H9 (cell line): Measurements from ENCODE around the gene ELP6. TPM values are rescaled to one million over a fixed set of nuclear protein-coding genes. Genes with fewer than 3 reads are reported as not detected.

Experiments
- DNase-seq: peaks from one replicate; pipeline ENCODE4 v3.0.0-alpha.2; 2017
- H2AFZ ChIP-seq: one replicate; pipeline ENCODE4 v1.6.1; 2013; ENCODE audit warnings: mild to moderate bottlenecking, low read length, control low read depth, moderate library complexity
- H2AK5ac ChIP-seq: 2 replicates; pipeline ENCODE4 v1.6.1; 2013; ENCODE audit warnings: low read length, control low read depth, mixed read lengths; ENCODE audit not compliant: insufficient read length
- H2BK120ac ChIP-seq: one replicate; pipeline ENCODE4 v1.6.1; 2013; ENCODE audit warnings: low read depth, mild to moderate bottlenecking, low read length, control low read depth, inconsistent platforms; ENCODE audit not compliant: poor library complexity, severe bottlenecking
- H2BK12ac ChIP-seq: 2 replicates; pipeline ENCODE4 v1.6.1; 2013; ENCODE audit warnings: low read length, control low read depth, mixed read lengths, low read depth; ENCODE audit not compliant: insufficient read length
- H2BK15ac ChIP-seq: 2 replicates; pipeline ENCODE4 v1.6.1; 2013; ENCODE audit warnings: low read depth, low read length, control low read depth
- H2BK20ac ChIP-seq: one replicate; pipeline ENCODE4 v1.6.1; 2013; ENCODE audit warnings: low read depth, mild to moderate bottlenecking, low read length, control low read depth, inconsistent platforms; ENCODE audit not compliant: poor library complexity, severe bottlenecking
- H2BK5ac ChIP-seq: 2 replicates; pipeline ENCODE4 v1.6.1; 2013; ENCODE audit warnings: low read length, control low read depth, mixed read lengths; ENCODE audit not compliant: insufficient read length
- H3K14ac ChIP-seq: 2 replicates; pipeline ENCODE4 v1.6.1; 2013; ENCODE audit warnings: low read length, control low read depth; ENCODE audit not compliant: insufficient read depth
- H3K18ac ChIP-seq: 2 replicates; pipeline ENCODE4 v1.6.1; 2013; ENCODE audit warnings: low read depth, mild to moderate bottlenecking, mixed read lengths, low read length, control low read depth; ENCODE audit not compliant: insufficient read length
- H3K23ac ChIP-seq: 2 replicates; pipeline ENCODE4 v1.6.1; 2013; ENCODE audit warnings: low read length, control low read depth, mixed read lengths, low read depth; ENCODE audit not compliant: insufficient read length
- H3K23me2 ChIP-seq: 2 replicates; pipeline ENCODE4 v1.6.1; 2013; ENCODE audit warnings: low read depth, mild to moderate bottlenecking, mixed read lengths, low read length, control low read depth; ENCODE audit not compliant: insufficient read length, poor library complexity, severe bottlenecking
- H3K27ac ChIP-seq: 2 replicates; pipeline ENCODE4 v1.5.1; 2013; ENCODE audit warnings: low read length, control low read depth, mixed read lengths, low read depth; ENCODE audit not compliant: insufficient read length
- H3K27me3 ChIP-seq: 2 replicates; pipeline ENCODE4 v1.6.1; 2013; ENCODE audit warnings: low read length, control low read depth, inconsistent platforms; ENCODE audit not compliant: insufficient read depth
- H3K4ac ChIP-seq: 2 replicates; pipeline ENCODE4 v1.6.1; 2013; ENCODE audit warnings: low read depth, mild to moderate bottlenecking, control low read depth, inconsistent platforms, low read length, moderate library complexity
- H3K4me1 ChIP-seq: 2 replicates; pipeline ENCODE4 v1.6.1; 2013; ENCODE audit warnings: low read length, control low read depth, inconsistent platforms; ENCODE audit not compliant: insufficient read depth
- H3K4me2 ChIP-seq: 2 replicates; pipeline ENCODE4 v1.6.1; 2013; ENCODE audit warnings: low read length, control low read depth, mixed read lengths; ENCODE audit not compliant: insufficient read length, insufficient read depth
- H3K56ac ChIP-seq: 2 replicates; pipeline ENCODE4 v1.6.1; 2013; ENCODE audit warnings: low read depth, mild to moderate bottlenecking, mixed read lengths, low read length, control low read depth; ENCODE audit not compliant: insufficient read length
- H3K79me1 ChIP-seq: 2 replicates; pipeline ENCODE4 v1.6.1; 2013; ENCODE audit warnings: low read depth, mild to moderate bottlenecking, moderate library complexity, low read length, control low read depth, inconsistent platforms; ENCODE audit not compliant: insufficient read depth, poor library complexity, severe bottlenecking
- H3K79me2 ChIP-seq: 2 replicates; pipeline ENCODE4 v1.6.1; 2013; ENCODE audit warnings: low read length, control low read depth, inconsistent platforms; ENCODE audit not compliant: insufficient read depth
- H3K9ac ChIP-seq: 2 replicates; pipeline ENCODE4 v1.6.1; 2013; ENCODE audit warnings: low read length, control low read depth, mixed read lengths; ENCODE audit not compliant: insufficient read length; ENCODE audit errors: extremely low read depth
- H3K9me3 ChIP-seq: one replicate; pipeline ENCODE4 v1.6.1; 2013; ENCODE audit warnings: low read depth, low read length, inconsistent platforms; ENCODE audit not compliant: control insufficient read depth
- H3T11ph ChIP-seq: one replicate; pipeline ENCODE4 v1.6.1; 2013; ENCODE audit warnings: mild to moderate bottlenecking, low read length, control low read depth, inconsistent platforms
- H4K20me1 ChIP-seq: one replicate; pipeline ENCODE4 v1.6.1; 2013; ENCODE audit not compliant: control insufficient read depth, insufficient read length, insufficient read depth
- H4K5ac ChIP-seq: 2 replicates; pipeline ENCODE4 v1.6.1; 2013; ENCODE audit warnings: low read depth, mild to moderate bottlenecking, mixed read lengths, low read length, control low read depth; ENCODE audit not compliant: insufficient read length
- H4K8ac ChIP-seq: replicated peaks from 2 replicates; pipeline ENCODE4 v1.6.1; 2013; ENCODE audit warnings: low read length, control low read depth, mixed read lengths, low read depth; ENCODE audit not compliant: insufficient read length
- H4K91ac ChIP-seq: 2 replicates; pipeline ENCODE4 v1.6.1; 2013; ENCODE audit warnings: low read depth, mild to moderate bottlenecking, moderate library complexity, mixed read lengths, low read length, control low read depth; ENCODE audit not compliant: insufficient read length
- H3K27ac Mint-ChIP-seq, 3 experiments: 2 replicates in 2 of 3; 3 replicates in 1 of 3; pipeline ENCODE4 v1.8.0; 2020 to 2021; ENCODE audit warnings: mixed read lengths in 3 of 3, mild to moderate bottlenecking in 1 of 3, moderate library complexity in 1 of 3
- H3K27me3 Mint-ChIP-seq: 2 replicates; pipeline ENCODE4 v1.8.0; 2021; ENCODE audit warnings: low read depth, mild to moderate bottlenecking, moderate library complexity, mixed read lengths
- H3K36me3 Mint-ChIP-seq, 3 experiments: 2 replicates in 2 of 3; 3 replicates in 1 of 3; pipeline ENCODE4 v1.8.0; 2020 to 2021; ENCODE audit warnings: low read depth in 3 of 3, mixed read lengths in 3 of 3; ENCODE audit not compliant: insufficient read depth in 1 of 3
- H3K4me1 Mint-ChIP-seq, 2 experiments: 2 replicates each; pipeline ENCODE4 v1.8.0; 2020; ENCODE audit warnings: mixed read lengths in 2 of 2
- H3K4me3 Mint-ChIP-seq, 2 experiments: 2 replicates in 1 of 2; 3 replicates in 1 of 2; pipeline ENCODE4 v1.8.0; 2020 to 2021; ENCODE audit warnings: mild to moderate bottlenecking in 2 of 2, mixed read lengths in 2 of 2, moderate library complexity in 1 of 2
- H3K9me3 Mint-ChIP-seq, 2 experiments: 2 replicates in 1 of 2; 3 replicates in 1 of 2; pipeline ENCODE4 v1.8.0; 2020; ENCODE audit warnings: mild to moderate bottlenecking in 2 of 2, mixed read lengths in 2 of 2, moderate library complexity in 1 of 2
- CTCF ChIP-seq: fragments of 200-600 bp; sonication (generic); conservative IDR thresholded peaks from 3 replicates; pipeline ENCODE4 v1.8.0; 2021; ENCODE audit warnings: antibody characterized with exemption, mild to moderate bottlenecking
- total RNA-seq: library from RNA; stranded (reverse); gene quantifications from 2 replicates; pipeline ENCODE4 v1.2.1, GENCODE V29; 2021

ELP6 gene
- total RNA-seq, 1 experiment from 2014 or later: 53.9 TPM

DNA sequence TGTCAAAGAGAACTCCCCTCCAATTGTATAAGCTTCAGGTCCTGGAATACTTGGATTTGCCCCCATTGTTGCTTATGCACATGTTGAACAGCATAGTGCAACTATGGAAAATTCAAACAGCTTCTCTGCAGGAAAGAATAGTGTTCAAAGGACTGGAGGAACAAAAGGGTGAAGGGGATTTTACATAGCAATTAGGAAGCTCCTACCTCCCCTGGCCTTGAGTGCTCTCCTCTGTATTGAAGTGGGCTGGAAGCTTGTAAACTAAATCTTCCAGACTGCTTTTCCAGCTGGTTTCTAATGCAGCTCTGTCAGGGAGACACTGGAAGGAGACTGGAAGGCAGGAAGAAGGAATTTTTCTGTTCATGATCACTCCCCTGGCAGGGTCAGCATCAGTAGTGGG, 7.2 kb upstream of the ELP6 start:
- Histone ChIP-seq H3K79me2 (0 out of 2 replicates have a peak, but pooled peaks cover 2% of the 10 kb centered on the region), H2BK5ac (no peak overlapping the region), H2BK15ac (no peak overlapping the region), H3K4me2 (no peak overlapping the region), H3K9me3 (no peaks in the 10 kb centered on the region), H2AFZ (no peak overlapping the region), H3K27me3 (peaks cover 8% of the 10 kb centered on the region; the same call in 1 of the 2 replicates), H3K18ac (no peak overlapping the region), H2BK12ac (no peak overlapping the region), H4K5ac (no peak overlapping the region), H4K20me1 (no peaks in the 10 kb centered on the region), H4K8ac (no peak overlapping the region), H3K79me1 (no peaks in the 10 kb centered on the region), H3T11ph (no peak overlapping the region), H2BK20ac (no peak overlapping the region), H3K23me2 (no peaks in the 10 kb centered on the region), H2BK120ac (no peak overlapping the region), H3K27ac (no peak overlapping the region), H3K14ac (no peak overlapping the region), H3K56ac (no peak overlapping the region), H4K91ac (no peak overlapping the region), H3K4me1 (peaks cover 3% of the 10 kb centered on the region; the same call in 1 of the 2 replicates), H3K9ac (no peak overlapping the region), H3K23ac (no peak overlapping the region), H3K4ac (no peak overlapping the region), H2AK5ac (no peak overlapping the region)
- no peak for DNase-seq
- Mint-ChIP-seq H3K27ac (no peak overlapping the region; a peak in 2 of 7 replicates), H3K9me3 (no peaks in the 10 kb centered on the region; a peak in 1 of 5 replicates), H3K4me1 (peaks cover 19 to 23% of the 10 kb centered on the region in 2 experiments), H3K36me3 (peaks cover 0 to 2% (median 0%) of the 10 kb centered on the region in 3 experiments; a peak in 1 of 7 replicates), H3K27me3 (peaks cover 17% of the 10 kb centered on the region), H3K4me3 (no peak overlapping the region)
- no peak for TF ChIP-seq CTCF
